GM18909 (cell line): Measurements from ENCODE around the gene TAS1R1.

ENCODE experiments used
- ATAC-seq: cut with Tn5 transposase; IDR thresholded peaks from one replicate; pipeline ENCODE4 v1.9.1; 2021; ENCODE audit warnings: mild to moderate bottlenecking; ENCODE audit not compliant: unreplicated experiment, poor library complexity

Gene TAS1R1

GRCh38 chr1:6627031-6627430, 71.9 kb downstream of the TAS1R1 start:
- ATAC-seq = no peak

GRCh38 chr1:6627841-6628545, 72.9 kb downstream of the TAS1R1 start:
- ATAC-seq = no peak

- no peak for ATAC-seq
Measured at GRCh38 chr1:6628971-6629479, 73.9 kb downstream of the TAS1R1 start.
